ENCODE measurements around the gene AK5.

DNA sequence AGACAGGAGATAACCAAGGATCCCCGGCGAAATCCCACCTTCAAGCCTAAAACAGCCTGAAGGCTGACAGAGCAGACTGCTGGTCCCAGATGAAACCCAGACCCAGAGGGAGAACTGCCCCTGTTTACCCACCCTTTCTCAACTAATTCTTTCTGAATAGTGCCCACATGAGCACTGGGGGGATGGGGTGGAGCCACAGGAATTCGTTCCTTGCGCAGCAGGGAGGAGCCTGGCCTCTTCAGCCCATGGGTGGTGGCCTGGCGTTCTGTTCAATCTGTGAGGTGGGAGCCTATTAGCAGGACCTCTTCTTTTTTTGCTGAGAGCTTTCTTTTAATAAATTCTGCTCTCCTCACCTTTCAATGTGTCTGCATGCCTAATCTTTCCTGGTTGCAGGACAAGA, 6.6 kb upstream of the AK5 start:
- TF ChIP-seq, protein P1, sequence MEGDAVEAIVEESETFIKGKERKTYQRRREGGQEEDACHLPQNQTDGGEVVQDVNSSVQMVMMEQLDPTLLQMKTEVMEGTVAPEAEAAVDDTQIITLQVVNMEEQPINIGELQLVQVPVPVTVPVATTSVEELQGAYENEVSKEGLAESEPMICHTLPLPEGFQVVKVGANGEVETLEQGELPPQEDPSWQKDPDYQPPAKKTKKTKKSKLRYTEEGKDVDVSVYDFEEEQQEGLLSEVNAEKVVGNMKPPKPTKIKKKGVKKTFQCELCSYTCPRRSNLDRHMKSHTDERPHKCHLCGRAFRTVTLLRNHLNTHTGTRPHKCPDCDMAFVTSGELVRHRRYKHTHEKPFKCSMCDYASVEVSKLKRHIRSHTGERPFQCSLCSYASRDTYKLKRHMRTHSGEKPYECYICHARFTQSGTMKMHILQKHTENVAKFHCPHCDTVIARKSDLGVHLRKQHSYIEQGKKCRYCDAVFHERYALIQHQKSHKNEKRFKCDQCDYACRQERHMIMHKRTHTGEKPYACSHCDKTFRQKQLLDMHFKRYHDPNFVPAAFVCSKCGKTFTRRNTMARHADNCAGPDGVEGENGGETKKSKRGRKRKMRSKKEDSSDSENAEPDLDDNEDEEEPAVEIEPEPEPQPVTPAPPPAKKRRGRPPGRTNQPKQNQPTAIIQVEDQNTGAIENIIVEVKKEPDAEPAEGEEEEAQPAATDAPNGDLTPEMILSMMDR (IDR thresholded peaks at IDR 0.05; ENCODE audit: low read length), result no peak
- no peak for TF ChIP-seq EZH2phosphoT487 (IDR thresholded peaks at IDR 0.05; ENCODE audit: low read length)

Data from MM.1S (cell line).